DND-41 (cell line): ENCODE data around the gene TELO2.

Source experiments
- ATAC-seq: fragments of 200-7000 bp; cut with Tn5 transposase; 3 replicates; pipeline ENCODE4 v1.9.1; 2021; ENCODE audit warnings: low read depth; ENCODE audit not compliant: insufficient read depth
- DNase-seq: peaks from one replicate; pipeline ENCODE4 v3.0.0-alpha.2; 2020
- H2AFZ ChIP-seq: 2 replicates; pipeline ENCODE4 v1.6.0; 2012; ENCODE audit warnings: low read depth, low read length
- H3K27ac ChIP-seq: 2 replicates; pipeline ENCODE4 v1.5.1; 2012; ENCODE audit warnings: low read length, inconsistent platforms
- H3K27me3 ChIP-seq: fragments of 200-600 bp; sonication (generic); 2 replicates; pipeline ENCODE4 v1.6.0; 2012; ENCODE audit warnings: low read length, mild to moderate bottlenecking, inconsistent platforms; ENCODE audit not compliant: insufficient read depth, poor library complexity
- H3K36me3 ChIP-seq: 2 replicates; pipeline ENCODE4 v1.5.1; 2012; ENCODE audit warnings: low read length, inconsistent platforms; ENCODE audit not compliant: insufficient read depth
- H3K4me1 ChIP-seq: 2 replicates; pipeline ENCODE4 v1.5.1; 2012; ENCODE audit warnings: mild to moderate bottlenecking, low read length; ENCODE audit not compliant: insufficient read depth
- H3K4me2 ChIP-seq: 2 replicates; pipeline ENCODE4 v1.6.0; 2012; ENCODE audit warnings: mild to moderate bottlenecking, moderate library complexity, low read length, inconsistent platforms; ENCODE audit not compliant: insufficient read depth
- H3K4me3 ChIP-seq, 2 experiments: fragments of 200-600 bp in 1 of 2; shearing (Covaris generic) in 1 of 2; 2 replicates each; pipeline ENCODE4 v1.5.1; 2012 to 2016; ENCODE audit warnings: inconsistent platforms in 2 of 2, low read length in 2 of 2, mild to moderate bottlenecking in 2 of 2, low read depth in 1 of 2, moderate library complexity in 1 of 2
- H3K79me2 ChIP-seq: 2 replicates; pipeline ENCODE4 v1.6.0; 2012; ENCODE audit warnings: low read length, inconsistent platforms; ENCODE audit not compliant: insufficient read depth
- H3K9ac ChIP-seq: 2 replicates; pipeline ENCODE4 v1.6.0; 2012; ENCODE audit warnings: low read depth, mild to moderate bottlenecking, inconsistent platforms, low read length, moderate library complexity
- H3K9me3 ChIP-seq: 2 replicates; pipeline ENCODE4 v1.5.1; 2012; ENCODE audit warnings: low read length, moderate library complexity, mild to moderate bottlenecking, inconsistent platforms; ENCODE audit not compliant: insufficient read depth, severe bottlenecking
- H4K20me1 ChIP-seq: 2 replicates; pipeline ENCODE4 v1.6.0; 2012; ENCODE audit warnings: low read length; ENCODE audit not compliant: insufficient read depth
- EZH2 ChIP-seq: IDR thresholded peaks from 3 replicates; pipeline ENCODE4 v1.6.1; 2012; ENCODE audit warnings: borderline replicate concordance, low read depth, mild to moderate bottlenecking, moderate library complexity, low read length, inconsistent platforms; ENCODE audit not compliant: severe bottlenecking
- TF ChIP-seq, protein P1 (sequence below): IDR thresholded peaks from 2 replicates; pipeline ENCODE4 v1.5.1; 2012; ENCODE audit warnings: borderline replicate concordance, low read length, moderate library complexity, mild to moderate bottlenecking; ENCODE audit not compliant: poor library complexity, severe bottlenecking; ENCODE audit errors: extremely low read depth

TELO2 gene

GRCh38 chr16:1520461-1520860 lies 27.3 kb downstream of the TELO2 start:
- H3K9ac ChIP-seq: no peak overlapping the region
- no peaks in the 10 kb centered on the region for H4K20me1 ChIP-seq
- no peaks in the 10 kb centered on the region for H3K27me3 ChIP-seq
- no peaks in the 10 kb centered on the region for H3K79me2 ChIP-seq
- DNase-seq: no peak
- no peak overlapping the region for H3K4me3 ChIP-seq
- no peak overlapping the region for H3K4me2 ChIP-seq
- H2AFZ ChIP-seq: no peak overlapping the region
- no peaks in the 10 kb centered on the region for H3K36me3 ChIP-seq
- no peaks in the 10 kb centered on the region for H3K4me1 ChIP-seq
- no peaks in the 10 kb centered on the region for H3K9me3 ChIP-seq
- no peak for TF ChIP-seq EZH2
- TF ChIP-seq, protein P1, sequence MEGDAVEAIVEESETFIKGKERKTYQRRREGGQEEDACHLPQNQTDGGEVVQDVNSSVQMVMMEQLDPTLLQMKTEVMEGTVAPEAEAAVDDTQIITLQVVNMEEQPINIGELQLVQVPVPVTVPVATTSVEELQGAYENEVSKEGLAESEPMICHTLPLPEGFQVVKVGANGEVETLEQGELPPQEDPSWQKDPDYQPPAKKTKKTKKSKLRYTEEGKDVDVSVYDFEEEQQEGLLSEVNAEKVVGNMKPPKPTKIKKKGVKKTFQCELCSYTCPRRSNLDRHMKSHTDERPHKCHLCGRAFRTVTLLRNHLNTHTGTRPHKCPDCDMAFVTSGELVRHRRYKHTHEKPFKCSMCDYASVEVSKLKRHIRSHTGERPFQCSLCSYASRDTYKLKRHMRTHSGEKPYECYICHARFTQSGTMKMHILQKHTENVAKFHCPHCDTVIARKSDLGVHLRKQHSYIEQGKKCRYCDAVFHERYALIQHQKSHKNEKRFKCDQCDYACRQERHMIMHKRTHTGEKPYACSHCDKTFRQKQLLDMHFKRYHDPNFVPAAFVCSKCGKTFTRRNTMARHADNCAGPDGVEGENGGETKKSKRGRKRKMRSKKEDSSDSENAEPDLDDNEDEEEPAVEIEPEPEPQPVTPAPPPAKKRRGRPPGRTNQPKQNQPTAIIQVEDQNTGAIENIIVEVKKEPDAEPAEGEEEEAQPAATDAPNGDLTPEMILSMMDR: no peak
- H3K27ac ChIP-seq: no peak overlapping the region
- ATAC-seq: no peak

- Histone ChIP-seq H3K4me3 (no peak overlapping the region), H3K79me2 (no peaks in the 10 kb centered on the region), H3K9ac (no peak overlapping the region), H3K4me2 (no peak overlapping the region), H2AFZ (no peak overlapping the region), H3K27ac (no peak overlapping the region), H4K20me1 (no peaks in the 10 kb centered on the region), H3K9me3 (no peaks in the 10 kb centered on the region), H3K27me3 (no peaks in the 10 kb centered on the region), H3K4me1 (no peaks in the 10 kb centered on the region), H3K36me3 (no peaks in the 10 kb centered on the region)
- DNase-seq (no peak), ATAC-seq (no peak)
- TF ChIP-seq EZH2: no peak
- TF ChIP-seq, protein P1: no peak
Observed at GRCh38 chr16:1523581-1524245, 30.6 kb downstream of the TELO2 start.

DNA sequence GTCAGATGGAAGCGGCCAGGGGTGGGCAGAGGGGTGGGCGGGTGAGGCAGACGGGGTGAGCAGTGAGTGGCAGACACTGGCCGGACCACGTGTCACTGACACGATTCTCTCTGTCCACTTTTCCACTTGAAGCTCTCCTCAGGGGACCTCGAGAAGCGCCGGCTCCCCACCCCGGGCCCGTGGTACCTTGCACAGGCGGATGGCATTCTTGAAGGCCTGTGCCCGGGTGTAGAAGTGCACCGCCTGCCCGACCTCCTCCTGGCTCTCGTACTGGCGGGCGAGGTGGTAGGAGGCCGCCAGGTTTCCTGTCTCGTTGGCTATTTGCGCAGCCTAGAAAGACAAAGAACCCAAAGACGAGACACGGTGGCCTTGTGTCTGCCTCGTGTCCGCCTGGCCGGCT lies 31.2 kb downstream of the TELO2 start:
- no peak overlapping the region for H3K9ac ChIP-seq
- H2AFZ ChIP-seq: no peak overlapping the region
- no peaks in the 10 kb centered on the region for H3K27me3 ChIP-seq
- no peaks in the 10 kb centered on the region for H3K4me1 ChIP-seq
- H3K79me2 ChIP-seq: no peaks in the 10 kb centered on the region
- H3K4me3 ChIP-seq: no peak overlapping the region
- no peaks in the 10 kb centered on the region for H3K36me3 ChIP-seq
- H3K4me2 ChIP-seq: no peak overlapping the region
- H4K20me1 ChIP-seq: no peaks in the 10 kb centered on the region
- no peak for TF ChIP-seq EZH2
- TF ChIP-seq, protein P1: no peak
- no peak overlapping the region for H3K27ac ChIP-seq
- H3K9me3 ChIP-seq: no peaks in the 10 kb centered on the region
- DNase-seq (no peak), ATAC-seq (no peak)
